ENCODE measurements around the gene UNC5B. TPM values are rescaled to one million over a fixed set of nuclear protein-coding genes. Genes with fewer than 3 reads are reported as not detected.

The UNC5B gene
- total RNA-seq, 1 experiment from 2014 or later, result 0.07 TPM

DNA sequence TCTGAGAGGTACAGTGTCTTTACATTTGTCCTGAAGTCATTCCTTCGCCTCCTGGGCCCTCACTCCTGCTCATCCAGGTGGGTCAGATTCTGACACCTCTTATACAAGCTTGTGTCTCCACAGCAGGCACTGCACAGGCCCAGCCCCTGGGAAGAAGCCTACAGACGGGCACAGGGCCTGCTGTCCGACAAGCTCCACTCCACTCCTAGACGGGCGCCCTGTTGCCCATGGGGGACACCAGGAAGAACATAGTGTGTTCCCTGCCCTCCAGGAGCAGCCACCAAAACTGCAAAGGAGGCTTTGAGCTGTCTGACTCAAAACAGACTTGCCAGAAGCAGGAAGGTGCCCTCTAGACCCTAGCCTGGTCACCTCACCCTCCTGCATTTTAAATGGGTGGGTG lies 61.1 kb downstream of the UNC5B start:
- Mint-ChIP-seq H3K4me3 (ENCODE audit: low read depth, unreplicated experiment) (no peak overlapping the region), H3K27ac (ENCODE audit: unreplicated experiment) (no peak overlapping the region), H3K36me3 (ENCODE audit: insufficient read depth, unreplicated experiment) (no peaks in the 10 kb centered on the region), H3K4me1 (ENCODE audit: low read depth, unreplicated experiment) (no peaks in the 10 kb centered on the region), H3K9me3 (ENCODE audit: low read depth, unreplicated experiment) (no peaks in the 10 kb centered on the region), H3K27me3 (ENCODE audit: unreplicated experiment) (peaks cover 40% of the 10 kb centered on the region)
- TF ChIP-seq, protein P1, sequence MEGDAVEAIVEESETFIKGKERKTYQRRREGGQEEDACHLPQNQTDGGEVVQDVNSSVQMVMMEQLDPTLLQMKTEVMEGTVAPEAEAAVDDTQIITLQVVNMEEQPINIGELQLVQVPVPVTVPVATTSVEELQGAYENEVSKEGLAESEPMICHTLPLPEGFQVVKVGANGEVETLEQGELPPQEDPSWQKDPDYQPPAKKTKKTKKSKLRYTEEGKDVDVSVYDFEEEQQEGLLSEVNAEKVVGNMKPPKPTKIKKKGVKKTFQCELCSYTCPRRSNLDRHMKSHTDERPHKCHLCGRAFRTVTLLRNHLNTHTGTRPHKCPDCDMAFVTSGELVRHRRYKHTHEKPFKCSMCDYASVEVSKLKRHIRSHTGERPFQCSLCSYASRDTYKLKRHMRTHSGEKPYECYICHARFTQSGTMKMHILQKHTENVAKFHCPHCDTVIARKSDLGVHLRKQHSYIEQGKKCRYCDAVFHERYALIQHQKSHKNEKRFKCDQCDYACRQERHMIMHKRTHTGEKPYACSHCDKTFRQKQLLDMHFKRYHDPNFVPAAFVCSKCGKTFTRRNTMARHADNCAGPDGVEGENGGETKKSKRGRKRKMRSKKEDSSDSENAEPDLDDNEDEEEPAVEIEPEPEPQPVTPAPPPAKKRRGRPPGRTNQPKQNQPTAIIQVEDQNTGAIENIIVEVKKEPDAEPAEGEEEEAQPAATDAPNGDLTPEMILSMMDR (IDR thresholded peaks at IDR 0.05; ENCODE audit: unreplicated experiment), result no peak
- no TSS peak for BruUV-seq (replicated peaks)
- DNase-seq, result no peak
- CTCF ChIA-PET, result no interaction called here
- intact Hi-C loops (cut with micrococcal nuclease; ENCODE audit: unreplicated experiment), result no loop called here

DNA sequence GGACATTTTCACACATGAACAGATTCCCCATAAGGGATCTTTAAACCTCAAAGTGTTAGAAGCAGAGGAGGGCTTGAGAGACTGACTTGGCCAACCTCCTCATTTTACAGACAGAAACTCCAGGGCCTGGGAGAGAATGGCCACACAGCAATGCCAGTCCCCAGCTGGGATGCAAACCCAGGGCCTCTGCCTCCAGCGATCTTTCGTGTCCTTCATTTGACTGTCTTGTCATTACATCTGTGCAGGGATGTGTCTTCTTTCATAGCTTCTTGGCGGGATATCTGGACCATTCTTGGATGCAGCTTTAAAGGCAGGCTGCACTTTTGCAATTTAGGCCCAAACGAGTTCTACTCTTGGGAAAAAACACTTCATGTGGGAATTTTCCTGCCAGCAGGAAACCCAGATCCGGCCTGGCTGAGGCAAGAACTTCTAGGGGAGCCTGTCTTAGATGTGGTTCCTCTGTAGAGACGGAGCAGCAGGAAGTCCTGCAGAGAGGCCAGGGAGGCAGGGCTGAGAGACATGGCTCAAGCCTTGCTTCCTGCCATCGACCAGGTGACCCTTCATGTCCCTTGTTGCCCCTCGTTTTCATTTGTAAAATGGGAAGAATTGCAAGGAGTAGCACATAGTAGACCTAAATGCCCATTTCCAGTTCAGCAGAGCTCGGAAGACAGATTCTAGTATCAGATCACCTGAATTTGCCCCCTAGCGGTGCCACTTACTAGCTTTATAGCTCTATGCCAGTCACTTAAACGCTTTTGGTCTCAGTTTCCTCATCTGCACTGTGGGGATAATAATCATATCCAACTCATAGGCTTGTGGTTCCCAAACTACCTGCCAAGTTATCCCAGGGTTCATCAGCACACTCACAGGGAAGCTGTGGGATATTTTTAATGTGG lies 62.8 kb downstream of the UNC5B start:
- no peaks in the 10 kb centered on the region for H3K36me3 Mint-ChIP-seq (ENCODE audit: insufficient read depth, unreplicated experiment)
- TF ChIP-seq, protein P1 (IDR thresholded peaks at IDR 0.05; ENCODE audit: unreplicated experiment), result no peak
- H3K27ac Mint-ChIP-seq (ENCODE audit: unreplicated experiment), result no peak overlapping the region
- DNase-seq, result no peak
- no TSS peak for BruUV-seq (replicated peaks)
- H3K9me3 Mint-ChIP-seq (ENCODE audit: low read depth, unreplicated experiment), result no peaks in the 10 kb centered on the region
- H3K27me3 Mint-ChIP-seq (ENCODE audit: unreplicated experiment), result peaks cover 29% of the 10 kb centered on the region
- intact Hi-C loops (cut with micrococcal nuclease; ENCODE audit: unreplicated experiment), result no loop called here
- CTCF ChIA-PET, result interaction anchor here (0.9 kb wide), 1 partner anchor 15 kb away, joined by 3 read pairs; no protein-coding TSS in a partner anchor
- no peaks in the 10 kb centered on the region for H3K4me1 Mint-ChIP-seq (ENCODE audit: low read depth, unreplicated experiment)
- no peak overlapping the region for H3K4me3 Mint-ChIP-seq (ENCODE audit: low read depth, unreplicated experiment)

DNA sequence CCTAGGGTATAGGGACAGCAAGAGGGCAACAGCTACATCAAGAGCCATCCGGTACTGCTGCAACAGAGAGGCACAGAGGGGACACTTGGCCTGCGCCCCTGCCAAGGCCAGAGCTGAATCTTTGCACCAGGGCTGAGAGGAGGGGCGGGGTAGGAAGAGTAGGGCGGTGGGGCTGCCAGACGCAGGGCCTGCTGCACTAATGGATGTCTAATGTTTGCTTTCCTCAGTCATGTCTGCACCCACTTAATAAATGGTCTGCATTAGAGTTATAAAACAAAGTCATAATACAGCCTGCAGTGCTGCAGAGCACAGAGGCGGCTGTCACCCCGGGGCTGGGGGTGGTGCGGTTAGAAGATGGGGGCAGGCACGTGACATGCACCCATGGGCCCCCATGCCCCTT lies 64.5 kb downstream of the UNC5B start:
- CTCF ChIA-PET, result no interaction called here
- Mint-ChIP-seq H3K9me3 (ENCODE audit: low read depth, unreplicated experiment) (no peaks in the 10 kb centered on the region), H3K27ac (ENCODE audit: unreplicated experiment) (no peak overlapping the region), H3K27me3 (ENCODE audit: unreplicated experiment) (peaks cover 38% of the 10 kb centered on the region), H3K4me1 (ENCODE audit: low read depth, unreplicated experiment) (no peaks in the 10 kb centered on the region), H3K4me3 (ENCODE audit: low read depth, unreplicated experiment) (no peak overlapping the region), H3K36me3 (ENCODE audit: insufficient read depth, unreplicated experiment) (no peaks in the 10 kb centered on the region)
- TF ChIP-seq, protein P1 (IDR thresholded peaks at IDR 0.05; ENCODE audit: unreplicated experiment), result no peak
- BruUV-seq (replicated peaks), result no TSS peak
- no peak for DNase-seq
- intact Hi-C loops (cut with micrococcal nuclease; ENCODE audit: unreplicated experiment), result no loop called here

- CTCF ChIA-PET, result interaction anchor here (0.5 kb wide), 1 partner anchor 13 kb away, joined by 7 read pairs; no protein-coding TSS in a partner anchor
- Mint-ChIP-seq H3K27me3 (ENCODE audit: unreplicated experiment) (peaks cover 50% of the 10 kb centered on the region), H3K27ac (ENCODE audit: unreplicated experiment) (no peak overlapping the region), H3K36me3 (ENCODE audit: insufficient read depth, unreplicated experiment) (no peaks in the 10 kb centered on the region), H3K4me3 (ENCODE audit: low read depth, unreplicated experiment) (no peak overlapping the region), H3K4me1 (ENCODE audit: low read depth, unreplicated experiment) (no peaks in the 10 kb centered on the region), H3K9me3 (ENCODE audit: low read depth, unreplicated experiment) (no peaks in the 10 kb centered on the region)
- no TSS peak for BruUV-seq (replicated peaks)
- no peak for DNase-seq
- TF ChIP-seq, protein P1 (IDR thresholded peaks at IDR 0.05; ENCODE audit: unreplicated experiment), result no peak
- intact Hi-C loops (cut with micrococcal nuclease; ENCODE audit: unreplicated experiment), result no loop called here
These were observed 65.7 kb downstream of the UNC5B start for GRCh38 chr10:71277914-71278665.
